Mesothelial cell of epicardium (in vitro differentiated cells): ENCODE data around the gene ANO2. TPM values are rescaled to one million over a fixed set of nuclear protein-coding genes. Genes with fewer than 3 reads are reported as not detected.

Source experiments
- DNase-seq, 2 experiments: peaks; one replicate each; pipeline ENCODE4 v3.0.0; 2021; ENCODE audit warnings: low spot score in 2 of 2; ENCODE audit not compliant: unreplicated experiment in 2 of 2
- H3K27ac Mint-ChIP-seq: 2 replicates; pipeline ENCODE4 v1.8.0; 2021; ENCODE audit warnings: mixed read lengths
- H3K27me3 Mint-ChIP-seq: 2 replicates; pipeline ENCODE4 v1.8.0; 2021; ENCODE audit warnings: low read depth, mixed read lengths
- H3K36me3 Mint-ChIP-seq: 2 replicates; pipeline ENCODE4 v1.8.0; 2021; ENCODE audit warnings: mixed read lengths
- H3K4me1 Mint-ChIP-seq: 2 replicates; pipeline ENCODE4 v1.8.0; 2021; ENCODE audit warnings: mixed read lengths
- H3K4me3 Mint-ChIP-seq: 2 replicates; pipeline ENCODE4 v1.8.0; 2021; ENCODE audit warnings: mild to moderate bottlenecking, moderate library complexity, mixed read lengths
- H3K9me3 Mint-ChIP-seq: 2 replicates; pipeline ENCODE4 v1.8.0; 2021; ENCODE audit warnings: mixed read lengths
- CTCF ChIP-seq: fragments of 200-600 bp; sonication (generic); IDR thresholded peaks from one replicate; pipeline ENCODE4 v1.5.0; 2021; ENCODE audit warnings: antibody characterized with exemption; ENCODE audit not compliant: unreplicated experiment
- total RNA-seq: library from RNA; stranded (reverse); gene quantifications from 3 replicates; pipeline ENCODE4 v1.2.1, GENCODE V29; 2021

The ANO2 gene
- total RNA-seq, 1 donor from 2014 or later: 6.3 TPM

GRCh38 chr12:5973461-5974115, 28.5 kb upstream of the ANO2 start:
- no peak for TF ChIP-seq CTCF
- no peaks in the 10 kb centered on the region for H3K36me3 Mint-ChIP-seq
- no peaks in the 10 kb centered on the region for H3K4me1 Mint-ChIP-seq
- H3K27ac Mint-ChIP-seq: no peak overlapping the region
- H3K27me3 Mint-ChIP-seq: peaks cover 37% of the 10 kb centered on the region
- H3K4me3 Mint-ChIP-seq: no peak overlapping the region
- H3K9me3 Mint-ChIP-seq: no peaks in the 10 kb centered on the region
- DNase-seq: no peak

- H3K4me3 Mint-ChIP-seq: no peak overlapping the region
- H3K4me1 Mint-ChIP-seq: no peaks in the 10 kb centered on the region
- TF ChIP-seq CTCF: no peak
- no peaks in the 10 kb centered on the region for H3K9me3 Mint-ChIP-seq
- no peaks in the 10 kb centered on the region for H3K36me3 Mint-ChIP-seq
- H3K27me3 Mint-ChIP-seq: peaks cover 35% of the 10 kb centered on the region
- H3K27ac Mint-ChIP-seq: no peak overlapping the region
- DNase-seq: no peak
Observed at GRCh38 chr12:5972387-5972786, 27.3 kb upstream of the ANO2 start.

DNA sequence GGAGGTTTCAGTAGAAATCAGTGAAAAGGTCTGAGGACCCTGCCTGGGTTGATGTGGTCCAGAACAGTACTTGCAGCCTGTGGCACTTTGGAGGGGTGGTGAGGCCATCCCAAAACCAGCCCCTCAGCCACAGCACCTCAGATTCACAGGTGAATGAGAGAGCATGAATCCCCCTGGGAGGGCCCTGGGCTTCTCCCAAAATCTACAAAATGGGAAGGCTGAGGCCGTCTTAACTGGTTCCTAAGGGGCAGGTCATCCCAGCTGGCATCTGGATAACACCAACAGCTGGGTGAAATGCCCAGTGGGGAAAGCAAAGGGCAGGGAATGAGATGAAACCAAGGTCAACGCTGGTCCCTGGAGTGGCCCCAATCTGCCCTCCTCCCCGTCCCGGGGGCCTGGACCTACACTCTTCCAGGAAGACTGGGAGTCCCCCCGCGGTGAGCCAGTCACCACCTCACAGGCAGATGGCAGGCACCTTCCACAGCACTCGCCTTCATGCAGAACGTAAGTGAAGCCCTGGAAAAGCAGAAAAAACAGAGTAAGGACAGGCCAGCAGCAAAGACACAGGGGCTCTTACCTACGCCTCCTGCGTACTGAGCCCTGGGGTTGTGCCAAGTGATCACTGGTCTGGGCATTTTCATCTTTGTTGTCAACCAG, 26.3 kb upstream of the ANO2 start:
- H3K27ac Mint-ChIP-seq: no peak overlapping the region
- H3K9me3 Mint-ChIP-seq: no peaks in the 10 kb centered on the region
- TF ChIP-seq CTCF: no peak
- H3K4me3 Mint-ChIP-seq: no peak overlapping the region
- H3K27me3 Mint-ChIP-seq: peaks cover 27% of the 10 kb centered on the region
- DNase-seq: no peak
- H3K36me3 Mint-ChIP-seq: no peaks in the 10 kb centered on the region
- no peaks in the 10 kb centered on the region for H3K4me1 Mint-ChIP-seq

DNA sequence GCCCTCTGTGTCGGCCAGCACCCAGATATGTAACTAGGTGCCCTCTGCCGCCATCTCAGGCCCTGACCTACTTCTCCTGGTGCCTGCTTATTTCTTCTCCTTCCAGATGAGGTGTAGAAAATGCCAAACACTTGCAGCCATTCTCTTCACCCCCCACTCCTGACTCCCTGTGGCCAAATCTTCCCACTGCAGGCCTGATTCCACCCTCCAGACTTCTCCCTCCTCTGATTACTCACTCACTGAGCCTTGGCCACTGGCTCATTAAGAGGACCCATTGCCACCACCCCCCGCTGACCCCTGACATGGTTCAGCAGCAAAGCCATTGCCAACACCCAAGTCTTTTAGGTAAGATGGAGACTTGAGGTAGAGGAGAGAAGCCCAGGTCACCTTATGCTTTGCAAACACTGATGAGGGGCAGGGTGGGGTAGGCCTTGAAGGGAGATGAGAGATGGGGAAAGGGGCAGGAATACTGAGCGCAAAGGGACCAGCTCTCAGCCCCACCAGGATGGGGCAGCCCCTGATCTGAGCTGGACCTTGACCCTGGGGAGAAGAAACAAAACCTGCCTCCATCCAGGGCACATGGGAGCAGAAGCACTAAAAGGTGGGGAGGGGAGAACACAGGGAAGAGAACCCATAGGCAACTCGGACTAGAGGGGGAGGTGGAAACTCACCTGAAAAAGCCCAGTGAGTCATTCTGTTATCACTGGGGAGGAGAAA, 25.1 kb upstream of the ANO2 start:
- DNase-seq: no peak
- H3K4me3 Mint-ChIP-seq: no peak overlapping the region
- H3K27ac Mint-ChIP-seq: no peak overlapping the region
- H3K9me3 Mint-ChIP-seq: no peaks in the 10 kb centered on the region
- TF ChIP-seq CTCF: no peak
- no peaks in the 10 kb centered on the region for H3K4me1 Mint-ChIP-seq
- H3K36me3 Mint-ChIP-seq: no peaks in the 10 kb centered on the region
- peaks cover 30% of the 10 kb centered on the region for H3K27me3 Mint-ChIP-seq

DNA sequence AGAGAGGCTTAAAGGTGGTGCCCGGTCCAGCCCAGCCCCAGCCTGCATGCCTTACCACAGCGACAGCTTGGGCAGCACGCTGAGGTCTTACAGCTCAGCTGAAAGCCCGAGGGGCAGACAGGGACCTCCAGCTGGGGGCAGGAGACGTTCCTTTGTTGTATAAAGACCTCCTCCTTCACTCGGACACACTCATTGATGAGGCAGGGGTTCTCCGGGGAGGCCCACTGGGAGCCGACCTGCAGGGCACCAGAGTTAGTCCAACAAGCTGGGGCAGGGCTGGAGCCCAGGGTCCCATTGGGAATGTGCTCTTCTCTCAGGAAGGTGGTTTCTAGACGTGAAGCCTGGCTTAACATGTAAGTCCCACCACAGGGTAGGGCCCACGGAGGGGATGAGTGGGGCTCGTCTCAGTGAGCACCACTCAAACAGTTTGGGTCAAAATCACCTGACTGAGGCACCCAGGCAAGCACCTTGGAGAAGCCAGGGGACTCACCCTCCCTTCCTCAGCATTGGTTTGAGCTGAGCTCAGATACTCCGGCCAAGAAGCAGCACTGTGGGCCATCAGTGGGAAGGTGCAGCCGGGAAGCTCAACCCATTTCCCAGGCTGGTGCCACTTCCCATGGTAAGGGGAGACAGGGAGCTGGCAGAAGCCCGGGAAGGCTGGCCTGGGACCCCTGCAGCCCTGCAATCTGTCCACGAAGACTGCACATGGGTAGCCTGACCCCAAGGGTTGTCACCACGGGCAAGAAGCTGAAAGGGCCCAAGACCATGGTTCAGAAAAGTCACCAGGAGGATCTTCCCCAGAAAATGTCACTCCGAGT, 24.3 kb upstream of the ANO2 start:
- Mint-ChIP-seq H3K27ac (no peak overlapping the region), H3K27me3 (peaks cover 36% of the 10 kb centered on the region), H3K36me3 (no peaks in the 10 kb centered on the region), H3K4me1 (no peaks in the 10 kb centered on the region), H3K9me3 (no peaks in the 10 kb centered on the region), H3K4me3 (no peak overlapping the region)
- DNase-seq: no peak
- TF ChIP-seq CTCF: no peak
